GM19463 (cell line): Measurements from ENCODE around the gene ASB10.
A peak's percentile ranks its signal among the peaks of the same experiment; 100 is the strongest.

Source experiments
- ATAC-seq: cut with Tn5 transposase; IDR thresholded peaks from one replicate; pipeline ENCODE4 v1.9.1; 2021; ENCODE audit warnings: mild to moderate bottlenecking, moderate library complexity; ENCODE audit not compliant: unreplicated experiment

The ASB10 gene, protein sequence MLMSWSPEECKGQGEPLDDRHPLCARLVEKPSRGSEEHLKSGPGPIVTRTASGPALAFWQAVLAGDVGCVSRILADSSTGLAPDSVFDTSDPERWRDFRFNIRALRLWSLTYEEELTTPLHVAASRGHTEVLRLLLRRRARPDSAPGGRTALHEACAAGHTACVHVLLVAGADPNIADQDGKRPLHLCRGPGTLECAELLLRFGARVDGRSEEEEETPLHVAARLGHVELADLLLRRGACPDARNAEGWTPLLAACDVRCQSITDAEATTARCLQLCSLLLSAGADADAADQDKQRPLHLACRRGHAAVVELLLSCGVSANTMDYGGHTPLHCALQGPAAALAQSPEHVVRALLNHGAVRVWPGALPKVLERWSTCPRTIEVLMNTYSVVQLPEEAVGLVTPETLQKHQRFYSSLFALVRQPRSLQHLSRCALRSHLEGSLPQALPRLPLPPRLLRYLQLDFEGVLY

GRCh38 chr7:151186640-151187408 is at the start of gene ASB10:
Gene ASB10 (minus strand): TSS chr7:151187250. CDS start chr7:151187130, 120 bp downstream.
- ATAC-seq: no peak

DNA sequence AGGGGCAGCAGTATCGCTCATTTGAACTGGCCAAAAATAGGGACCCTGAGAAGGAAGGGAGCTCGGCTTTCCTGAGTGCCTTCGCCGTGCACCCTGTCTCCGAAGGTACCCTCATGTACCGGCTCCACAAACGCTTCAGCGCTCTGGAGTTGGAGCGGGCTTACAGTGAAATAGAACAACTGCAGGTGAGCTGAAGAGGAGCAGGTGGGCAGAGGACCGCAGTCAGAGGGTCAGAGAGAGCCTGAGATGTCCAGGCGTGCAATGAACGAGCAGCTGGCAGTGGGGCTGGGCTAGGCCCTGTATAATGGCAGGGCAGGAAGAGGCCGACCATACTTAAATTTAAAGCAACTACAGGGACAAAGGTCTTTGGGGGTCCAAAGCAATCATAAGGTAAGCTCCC is 49.4 kb upstream of the ASB10 start:
- ATAC-seq: no peak

GRCh38 chr7:151235091-151235787 is 48.2 kb upstream of the ASB10 start:
- ATAC-seq: no peak

DNA sequence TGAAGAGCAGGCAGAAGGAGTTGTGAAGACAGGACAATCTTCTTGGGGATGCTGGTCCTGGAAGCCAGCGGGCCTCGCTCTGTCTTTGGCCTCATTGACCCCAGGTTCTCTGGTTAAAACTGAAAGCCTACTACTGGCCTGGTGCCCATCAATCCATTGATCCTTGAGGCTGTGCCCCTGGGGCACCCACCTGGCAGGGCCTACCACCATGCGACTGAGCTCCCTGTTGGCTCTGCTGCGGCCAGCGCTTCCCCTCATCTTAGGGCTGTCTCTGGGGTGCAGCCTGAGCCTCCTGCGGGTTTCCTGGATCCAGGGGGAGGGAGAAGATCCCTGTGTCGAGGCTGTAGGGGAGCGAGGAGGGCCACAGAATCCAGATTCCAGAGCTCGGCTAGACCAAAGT is 46.8 kb upstream of the ASB10 start:
- no peak for ATAC-seq

DNA sequence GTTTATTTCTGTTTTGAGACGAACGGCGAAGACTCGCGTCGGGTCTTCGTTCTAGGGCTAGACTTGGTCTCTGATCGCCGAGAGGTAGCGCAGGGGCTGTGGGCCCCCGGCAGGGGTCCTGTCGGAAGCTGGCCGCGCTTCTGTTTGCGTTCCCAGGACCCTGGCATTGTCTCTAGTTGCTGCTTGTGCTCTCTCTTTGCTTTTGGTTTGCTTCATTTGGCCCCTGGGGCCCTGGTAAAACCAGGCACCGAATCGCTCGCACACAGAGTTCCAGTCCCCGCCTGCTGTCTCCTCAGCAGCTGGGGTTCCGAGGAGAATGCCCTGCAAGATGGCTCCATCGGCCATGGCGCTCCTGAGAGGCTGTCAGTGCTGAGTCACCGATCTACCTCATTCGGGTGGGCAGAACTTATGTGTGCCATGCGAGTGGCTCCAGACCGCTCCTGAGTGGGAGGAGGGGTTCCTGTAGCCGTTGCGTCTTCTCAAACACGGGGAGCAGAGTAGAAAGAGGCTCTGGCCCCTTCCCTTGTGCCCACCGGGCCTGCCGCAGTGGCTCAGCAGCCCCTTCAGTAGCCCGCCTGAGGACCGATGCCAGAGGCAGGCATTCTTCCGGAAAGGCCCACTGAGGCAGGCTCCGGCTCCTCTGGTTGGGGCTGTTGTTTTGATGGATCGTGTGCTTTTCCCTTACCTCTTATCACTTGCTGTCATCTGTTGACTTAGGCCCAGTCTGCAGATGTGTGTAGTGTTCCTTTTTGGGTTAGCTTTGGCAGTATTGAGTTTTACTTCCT is 46.1 kb upstream of the ASB10 start:
- ATAC-seq: no peak

GRCh38 chr7:151232091-151232916 is 45.3 kb upstream of the ASB10 start, which contains the start of gene CHPF2:
Gene CHPF2 (plus strand): TSS chr7:151232483. CDS start chr7:151234012, 1,529 bp downstream.
- peak; percentile 99 for ATAC-seq

DNA sequence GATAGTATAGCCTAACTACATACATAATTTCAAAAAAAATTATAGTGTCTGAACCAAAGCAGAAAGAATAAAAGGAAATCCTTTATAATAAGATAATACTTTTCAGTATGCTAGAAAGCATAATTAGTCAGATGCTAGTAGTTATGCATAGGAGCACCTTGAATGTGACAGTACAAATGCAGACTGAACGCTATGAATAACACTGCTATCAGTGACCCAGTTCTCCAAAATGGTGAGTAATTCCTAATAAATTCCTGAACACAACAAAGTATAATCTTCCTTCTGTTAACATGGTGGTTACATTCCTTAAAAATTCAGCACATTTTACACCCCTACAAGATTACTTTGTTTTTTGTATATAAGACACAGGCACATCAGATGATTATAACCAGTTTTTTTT is 44.0 kb upstream of the ASB10 start:
- no peak for ATAC-seq

- no peak for ATAC-seq
Measured at GRCh38 chr7:151229249-151229648, 42.2 kb upstream of the ASB10 start.

GRCh38 chr7:151228024-151228866 is 41.2 kb upstream of the ASB10 start:
- no peak for ATAC-seq

GRCh38 chr7:151226875-151227782 is 40.1 kb upstream of the ASB10 start, which contains the start of gene ABCF2:
Gene ABCF2 (minus strand): TSS chr7:151227205. CDS start chr7:151226458, 747 bp downstream.
- peak; percentile 99 for ATAC-seq

DNA sequence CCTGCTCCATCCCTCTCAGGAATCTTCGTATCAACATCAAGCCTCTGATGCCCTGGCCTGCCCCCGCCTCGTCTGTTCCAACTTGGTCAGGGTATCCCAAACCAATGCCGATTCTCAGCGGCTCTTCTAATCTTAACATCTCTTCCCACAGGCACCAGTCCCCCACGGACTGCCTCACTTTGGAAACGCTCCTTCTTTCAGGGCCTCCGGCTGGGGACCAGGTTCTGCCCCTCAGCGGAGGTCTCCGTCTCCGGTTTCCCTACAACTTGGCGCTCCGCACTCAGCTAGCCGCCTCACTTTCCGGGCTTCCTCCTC is 39.5 kb upstream of the ASB10 start:
- ATAC-seq: no peak

DNA sequence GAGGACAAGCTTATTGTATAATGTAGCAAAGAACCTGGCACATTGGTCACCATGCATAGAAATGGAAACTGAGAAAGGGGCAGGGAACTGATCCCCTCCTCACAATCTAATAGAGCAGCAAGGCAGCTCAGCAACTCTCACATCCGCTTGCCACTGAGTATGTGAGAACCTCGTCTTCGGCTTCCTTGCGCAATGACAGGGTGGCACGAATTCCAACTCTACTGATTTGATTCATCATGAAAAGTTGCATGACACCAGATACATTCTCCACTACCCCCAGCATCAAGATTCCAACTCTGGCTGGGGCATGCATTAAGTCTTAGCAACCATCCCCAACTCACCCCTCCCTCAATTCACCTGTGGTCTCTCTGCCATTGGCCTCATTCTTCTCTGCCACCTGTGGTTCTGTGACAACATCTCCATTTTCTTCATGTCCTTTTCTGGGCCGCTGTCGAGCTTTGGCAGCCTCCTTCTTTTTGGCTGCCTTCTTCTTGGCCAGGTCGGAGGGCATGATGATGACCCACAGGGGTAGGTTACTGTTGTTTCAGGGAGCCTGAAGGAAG is 39.0 kb upstream of the ASB10 start:
- no peak for ATAC-seq

GRCh38 chr7:151223728-151224127 is 36.7 kb upstream of the ASB10 start:
- ATAC-seq: no peak

DNA sequence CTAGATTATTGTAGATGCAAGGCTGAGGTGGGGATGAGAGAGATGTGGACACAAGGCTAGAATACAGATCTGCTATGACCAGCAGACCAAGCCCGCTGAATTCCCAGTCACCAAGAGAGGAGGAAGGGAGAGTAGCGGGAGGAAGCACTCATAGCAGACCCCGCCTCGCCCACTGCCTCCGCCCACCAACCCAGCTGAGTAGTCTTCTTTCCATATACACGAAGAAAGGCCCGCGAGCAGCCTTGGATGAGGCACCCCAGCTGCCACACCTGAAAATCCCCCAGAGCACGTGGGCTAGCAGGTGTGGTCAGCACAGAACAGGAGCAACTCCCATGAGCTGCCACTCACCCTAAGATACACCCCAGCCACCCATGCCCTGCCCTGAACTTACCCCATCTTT is 31.1 kb upstream of the ASB10 start:
- no peak for ATAC-seq

- ATAC-seq: no peak
Measured at GRCh38 chr7:151215396-151215795, 28.3 kb upstream of the ASB10 start.

GRCh38 chr7:151213826-151214225 is 26.8 kb upstream of the ASB10 start:
- ATAC-seq: no peak

- ATAC-seq: no peak
Measured at GRCh38 chr7:151212626-151213025, 25.6 kb upstream of the ASB10 start.
